Psoas muscle (tissue), 8 donors: ENCODE data around the gene MYO7A. TPM values are rescaled to one million over a fixed set of nuclear protein-coding genes. Genes with fewer than 3 reads are reported as not detected.

Experiments
- ATAC-seq, 4 donors: fragments of 200-7000 bp; cut with Tn5 transposase; one replicate each; pipeline ENCODE4 v1.9.1; 2020; ENCODE audit warnings: moderate library complexity in 3 of 4, mild to moderate bottlenecking in 2 of 4
- DNase-seq, 2 donors: peaks; one replicate each; pipeline ENCODE4 v3.0.0-alpha.2; 2020
- H3K27ac ChIP-seq: fragments of 200-600 bp; one replicate; pipeline ENCODE4 v1.8.0; 2022
- H3K27me3 ChIP-seq, 3 donors: fragments of 200-600 bp in 1 of 3; one replicate each; pipeline versions ENCODE4 v1.6.1 to v1.8.0; 2013 to 2022; ENCODE audit warnings: low read length in 2 of 3, mild to moderate bottlenecking in 2 of 3, moderate library complexity in 1 of 3; ENCODE audit not compliant: insufficient read depth in 3 of 3
- H3K36me3 ChIP-seq, 2 donors: fragments of 200-600 bp in 1 of 2; one replicate each; pipeline versions ENCODE4 v1.6.1 to v1.8.0; 2013 to 2022; ENCODE audit warnings: low read depth in 1 of 2, mild to moderate bottlenecking in 1 of 2, moderate library complexity in 1 of 2; ENCODE audit not compliant: insufficient read depth in 1 of 2
- H3K4me1 ChIP-seq: fragments of 200-600 bp; one replicate; pipeline ENCODE4 v1.8.0; 2022
- H3K4me3 ChIP-seq: fragments of 200-600 bp; one replicate; pipeline ENCODE4 v1.8.0; 2022; ENCODE audit warnings: mild to moderate bottlenecking
- H3K9me3 ChIP-seq: fragments of 200-600 bp; one replicate; pipeline ENCODE4 v1.8.0; 2022
- CTCF ChIP-seq: fragments of 200-600 bp; IDR thresholded peaks from one replicate; pipeline ENCODE4 v1.8.0; 2022; ENCODE audit warnings: antibody characterized with exemption
- whole genome bisulfite sequencing, 3 donors: extraction: QIAGEN DNeasy Blood & Tissue Kit; methylation state at CpG; one replicate each; pipeline versions ENCODE4 v1.1.6 to v1.1.7; 2013; 5-methylcytosine and 5-hydroxymethylcytosine counted together
- intact Hi-C, 2 donors: fragments of 100-400 bp; cut with DNase I; formaldehyde crosslinking; loops; one replicate each; pipeline versions ENCODE4 v1.11.0 to v1.14.2; 2022
- polyA plus RNA-seq, 3 donors: library from polyadenylated mRNA; stranded (reverse); fragments of 200-250 nt; gene quantifications; one replicate each; pipeline ENCODE4 v1.2.3, GENCODE V29; 2013
- total RNA-seq, 4 donors: library from RNA; stranded (reverse); fragmentation: NEBNext Ultra II Directional in 2 of 4; extraction: Animal tissue kit (Norgen Biotek cat#: 25700) in 2 of 4; gene quantifications; one replicate each; pipeline versions ENCODE4 v1.2.1 to v1.2.4, GENCODE V29; 2021 to 2023
- donor health status: healthy with polysubstance abuse.
- donor health status: DM: no; HTN: no; CAD: no; lungs with moderate emphysema.
- donor health status: Bipolar disorder and iron deficiency.
- donor health status: healthy.
- donor health status: DM: yes; HTN: yes; CAD: no.
- donor health status: DM: no; HTN: no; CAD: no.
- donor health status: DM: no; HTN: no; CAD: no.
- donor health status: DM: yes; HTN: yes; CAD: no.

MYO7A gene
- total and polyA plus RNA-seq, 7 donors, result 0.62 to 3.0 (median 2.3) TPM

- peak overlapping the region; percentile 62 for H3K4me3 ChIP-seq
- peak in 3 of 4 donors; percentile 5 to 29 (median 8) for ATAC-seq
- peaks cover 10% of the 10 kb centered on the region for H3K4me1 ChIP-seq
Measured at GRCh38 chr11:77126861-77127234, 1.2 kb upstream of the MYO7A start.

GRCh38 chr11:77127235-77127911 is 673 bp upstream of the MYO7A start:
- Histone ChIP-seq H3K27ac (no peak overlapping the region), H3K9me3 (no peaks in the 10 kb centered on the region), H3K36me3 (no peaks in the 10 kb centered on the region), H3K4me3 (peak overlapping the region; percentile 62), H3K27me3 (no peaks in the 10 kb centered on the region), H3K4me1 (peaks cover 10% of the 10 kb centered on the region)
- DNase-seq (peak; percentile 59 to 76), ATAC-seq (peak; percentile 64 to 84 (median 73))
- intact Hi-C loops, result loop anchor here (1.0 to 5.0 kb wide), 4 partner anchors 60 to 425 kb away; no protein-coding TSS in a partner anchor
- peak; percentile 96 for TF ChIP-seq CTCF
- 5 to 6% (median 6%) methylated on average over 25 to 27 of the region's 27 CpGs for WGBS, 3 donors

More at GRCh38 chr11:77126861-77127234, 1.2 kb upstream of the MYO7A start:
- intact Hi-C loops, result loop anchor here (1.0 to 5.0 kb wide), 4 partner anchors 60 to 425 kb away; no protein-coding TSS in a partner anchor
- TF ChIP-seq CTCF, result no peak
- WGBS, 3 donors, result 12 to 19% (median 14%) methylated on average over 10 of the region's 10 CpGs
- DNase-seq, result no peak
- H3K27ac ChIP-seq, result no peak overlapping the region
- H3K27me3 ChIP-seq, result no peaks in the 10 kb centered on the region
- no peaks in the 10 kb centered on the region for H3K36me3 ChIP-seq
- H3K9me3 ChIP-seq, result no peaks in the 10 kb centered on the region

GRCh38 chr11:77129069-77129841 is 1.2 kb downstream of the MYO7A start:
- H3K36me3 ChIP-seq, result no peaks in the 10 kb centered on the region
- H3K4me1 ChIP-seq, result peaks cover 10% of the 10 kb centered on the region
- no peaks in the 10 kb centered on the region for H3K27me3 ChIP-seq
- ATAC-seq (no peak), DNase-seq (no peak)
- no peak overlapping the region for H3K27ac ChIP-seq
- no peak for TF ChIP-seq CTCF
- H3K9me3 ChIP-seq, result no peaks in the 10 kb centered on the region
- WGBS, 3 donors, result 83 to 90% (median 90%) methylated on average over 11 of the region's 11 CpGs
- H3K4me3 ChIP-seq, result no peak overlapping the region
- intact Hi-C loops, result loop anchor here (1.0 to 5.0 kb wide), 4 partner anchors 21 to 423 kb away; no protein-coding TSS in a partner anchor

- DNase-seq, result peak in 1 of 2 donors; percentile 9
- intact Hi-C loops, result loop anchor here (1.0 to 5.0 kb wide), 4 partner anchors 20 to 422 kb away; no protein-coding TSS in a partner anchor
- Histone ChIP-seq H3K9me3 (no peaks in the 10 kb centered on the region), H3K4me3 (no peak overlapping the region), H3K27me3 (no peaks in the 10 kb centered on the region), H3K4me1 (peaks cover 10% of the 10 kb centered on the region), H3K36me3 (no peaks in the 10 kb centered on the region), H3K27ac (no peak overlapping the region)
- no peak for ATAC-seq
- no peak for TF ChIP-seq CTCF
- WGBS, 3 donors, result 81 to 86% (median 83%) methylated on average over 11 of the region's 11 CpGs
Measured at GRCh38 chr11:77129842-77130756, 2.1 kb downstream of the MYO7A start.
